ENCODE data around the gene PSME1.
A peak's percentile ranks its signal among the peaks of the same experiment; 100 is the strongest.

PSME1 gene

DNA sequence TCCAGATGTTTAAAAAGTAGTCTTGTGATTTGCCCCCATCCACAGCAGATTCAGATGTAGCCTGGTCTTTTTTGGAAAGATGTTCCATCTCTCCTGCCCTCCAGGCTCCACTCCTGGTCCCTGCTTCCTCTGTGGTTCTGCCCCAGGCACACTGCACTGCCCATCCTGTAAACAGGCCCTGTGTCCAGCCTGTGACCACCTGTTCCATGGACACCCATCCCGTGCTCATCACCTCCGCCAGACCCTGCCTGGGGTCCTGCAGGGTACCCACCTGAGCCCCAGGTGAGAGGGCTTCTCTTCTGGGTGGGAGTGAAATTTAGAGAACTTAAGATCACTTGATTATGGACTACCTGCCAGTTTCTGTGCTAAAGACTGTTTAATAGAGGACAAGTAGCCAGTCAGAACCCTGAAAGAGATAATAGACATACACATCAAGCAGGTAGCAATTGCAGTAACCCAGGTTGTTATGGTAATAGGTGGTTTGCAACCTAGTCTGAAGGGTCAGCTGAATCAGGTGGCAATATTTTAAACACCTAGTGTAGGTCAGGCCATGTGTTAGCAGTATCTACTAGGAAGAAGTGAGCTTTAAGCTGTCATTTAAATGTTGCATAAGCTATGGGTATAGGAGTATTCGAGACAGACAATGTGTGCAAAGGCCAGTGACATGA lies 13.4 kb downstream of the PSME1 start:
- 0 out of 2 replicates have a peak, but pooled peaks cover 2% of the 10 kb centered on the region for H3F3A ChIP-seq (ENCODE audit: low read depth)
- H3K4me1 ChIP-seq (ENCODE audit: insufficient read depth, low read length, poor library complexity, severe bottlenecking) = peaks cover 30% of the 10 kb centered on the region
- H3K9me3 ChIP-seq (ENCODE audit: insufficient read depth, low read depth, low read length) = no peaks in the 10 kb centered on the region
- TF ChIP-seq, protein P1, sequence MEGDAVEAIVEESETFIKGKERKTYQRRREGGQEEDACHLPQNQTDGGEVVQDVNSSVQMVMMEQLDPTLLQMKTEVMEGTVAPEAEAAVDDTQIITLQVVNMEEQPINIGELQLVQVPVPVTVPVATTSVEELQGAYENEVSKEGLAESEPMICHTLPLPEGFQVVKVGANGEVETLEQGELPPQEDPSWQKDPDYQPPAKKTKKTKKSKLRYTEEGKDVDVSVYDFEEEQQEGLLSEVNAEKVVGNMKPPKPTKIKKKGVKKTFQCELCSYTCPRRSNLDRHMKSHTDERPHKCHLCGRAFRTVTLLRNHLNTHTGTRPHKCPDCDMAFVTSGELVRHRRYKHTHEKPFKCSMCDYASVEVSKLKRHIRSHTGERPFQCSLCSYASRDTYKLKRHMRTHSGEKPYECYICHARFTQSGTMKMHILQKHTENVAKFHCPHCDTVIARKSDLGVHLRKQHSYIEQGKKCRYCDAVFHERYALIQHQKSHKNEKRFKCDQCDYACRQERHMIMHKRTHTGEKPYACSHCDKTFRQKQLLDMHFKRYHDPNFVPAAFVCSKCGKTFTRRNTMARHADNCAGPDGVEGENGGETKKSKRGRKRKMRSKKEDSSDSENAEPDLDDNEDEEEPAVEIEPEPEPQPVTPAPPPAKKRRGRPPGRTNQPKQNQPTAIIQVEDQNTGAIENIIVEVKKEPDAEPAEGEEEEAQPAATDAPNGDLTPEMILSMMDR (conservative IDR thresholded peaks at IDR 0.05; ENCODE audit: low read length) = no peak
- TF ChIP-seq EZH2phosphoT487 (IDR thresholded peaks at IDR 0.05; ENCODE audit: borderline replicate concordance) = no peak
- H3K79me2 ChIP-seq (ENCODE audit: insufficient read depth, low read length) = peaks cover 59% of the 10 kb centered on the region
- H3K36me3 ChIP-seq (ENCODE audit: insufficient read depth, low read length) = peaks cover 27% of the 10 kb centered on the region; the same call in 1 of the 2 replicates
- H3K4me2 ChIP-seq (ENCODE audit: low read depth, low read length, poor library complexity, severe bottlenecking) = peak overlapping the region; percentile 19
- no peak overlapping the region for H3K4me3 ChIP-seq (ENCODE audit: low read length, poor library complexity, severe bottlenecking)
- peaks cover 29% of the 10 kb centered on the region for H4K20me1 ChIP-seq (ENCODE audit: insufficient read depth, low read length, poor library complexity, severe bottlenecking)
- H3K27me3 ChIP-seq (ENCODE audit: insufficient read depth, low read length, poor library complexity, severe bottlenecking) = no peaks in the 10 kb centered on the region
- no peak overlapping the region for H2AFZ ChIP-seq (ENCODE audit: low read length)
- no peaks in the 10 kb centered on the region for H3K9me2 ChIP-seq (replicated peaks; ENCODE audit: low read depth, low read length)
- H3K9ac ChIP-seq (ENCODE audit: low read depth, low read length, poor library complexity, severe bottlenecking) = no peak overlapping the region

DNA sequence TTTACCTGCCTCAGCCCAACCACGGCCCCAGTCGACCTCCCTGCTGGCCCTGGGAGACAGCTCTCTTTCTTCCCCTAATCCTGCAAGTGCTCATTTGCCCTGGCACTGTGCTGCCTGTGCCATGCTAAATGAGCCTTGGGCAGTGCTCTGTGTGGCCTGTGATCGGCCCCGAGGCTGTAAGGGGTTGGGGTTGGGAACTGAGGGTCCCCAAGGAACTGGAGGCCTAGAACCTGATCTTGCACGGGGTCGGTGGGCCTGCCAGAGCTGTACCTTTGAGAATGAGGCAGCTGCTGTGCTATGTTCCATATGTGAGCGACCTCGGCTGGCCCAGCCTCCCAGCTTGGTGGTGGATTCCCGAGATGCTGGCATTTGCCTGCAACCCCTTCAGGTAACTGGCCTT lies 14.1 kb downstream of the PSME1 start:
- no peaks in the 10 kb centered on the region for H3K9me2 ChIP-seq (replicated peaks; ENCODE audit: low read depth, low read length)
- peaks cover 33% of the 10 kb centered on the region; the same call in 1 of the 2 replicates for H3K36me3 ChIP-seq (ENCODE audit: insufficient read depth, low read length)
- H3F3A ChIP-seq (ENCODE audit: low read depth) = 0 out of 2 replicates have a peak, but pooled peaks cover 2% of the 10 kb centered on the region
- TF ChIP-seq, protein P1 (conservative IDR thresholded peaks at IDR 0.05; ENCODE audit: low read length) = no peak
- TF ChIP-seq EZH2phosphoT487 (IDR thresholded peaks at IDR 0.05; ENCODE audit: borderline replicate concordance) = no peak
- no peaks in the 10 kb centered on the region for H3K9me3 ChIP-seq (ENCODE audit: insufficient read depth, low read depth, low read length)
- peaks cover 25% of the 10 kb centered on the region for H3K4me1 ChIP-seq (ENCODE audit: insufficient read depth, low read length, poor library complexity, severe bottlenecking)
- peaks cover 53% of the 10 kb centered on the region for H3K79me2 ChIP-seq (ENCODE audit: insufficient read depth, low read length)
- H3K4me3 ChIP-seq (ENCODE audit: low read length, poor library complexity, severe bottlenecking) = no peak overlapping the region
- peaks cover 29% of the 10 kb centered on the region for H4K20me1 ChIP-seq (ENCODE audit: insufficient read depth, low read length, poor library complexity, severe bottlenecking)
- no peak overlapping the region for H3K4me2 ChIP-seq (ENCODE audit: low read depth, low read length, poor library complexity, severe bottlenecking)
- H3K27me3 ChIP-seq (ENCODE audit: insufficient read depth, low read length, poor library complexity, severe bottlenecking) = no peaks in the 10 kb centered on the region
- H2AFZ ChIP-seq (ENCODE audit: low read length) = no peak overlapping the region
- H3K9ac ChIP-seq (ENCODE audit: low read depth, low read length, poor library complexity, severe bottlenecking) = no peak overlapping the region

DNA sequence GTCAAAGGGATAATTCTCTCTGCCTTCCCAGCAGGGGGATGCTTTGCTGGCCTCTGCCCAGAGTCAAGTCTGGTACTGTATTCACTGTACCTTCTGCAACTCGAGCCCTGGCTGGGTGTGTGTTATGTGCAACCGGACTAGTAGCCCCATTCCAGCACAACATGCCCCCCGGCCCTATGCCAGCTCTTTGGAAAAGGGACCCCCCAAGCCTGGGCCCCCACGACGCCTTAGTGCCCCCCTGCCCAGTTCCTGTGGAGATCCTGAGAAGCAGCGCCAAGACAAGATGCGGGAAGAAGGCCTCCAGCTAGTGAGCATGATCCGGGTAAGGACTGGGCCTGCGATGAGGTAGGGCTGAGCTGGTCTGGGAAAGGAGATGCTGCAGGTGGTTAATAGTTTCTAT lies 14.6 kb downstream of the PSME1 start:
- Histone ChIP-seq H3K79me2 (ENCODE audit: insufficient read depth, low read length) (peaks cover 48% of the 10 kb centered on the region), H3K9me2 (replicated peaks; ENCODE audit: low read depth, low read length) (no peaks in the 10 kb centered on the region), H3K9ac (ENCODE audit: low read depth, low read length, poor library complexity, severe bottlenecking) (no peak overlapping the region), H2AFZ (ENCODE audit: low read length) (no peak overlapping the region), H3K27me3 (ENCODE audit: insufficient read depth, low read length, poor library complexity, severe bottlenecking) (no peaks in the 10 kb centered on the region), H3F3A (ENCODE audit: low read depth) (0 out of 2 replicates have a peak, but pooled peaks cover 2% of the 10 kb centered on the region), H3K4me2 (ENCODE audit: low read depth, low read length, poor library complexity, severe bottlenecking) (no peak overlapping the region), H3K4me1 (ENCODE audit: insufficient read depth, low read length, poor library complexity, severe bottlenecking) (peaks cover 20% of the 10 kb centered on the region), H3K36me3 (ENCODE audit: insufficient read depth, low read length) (peaks cover 38% of the 10 kb centered on the region; the same call in 1 of the 2 replicates), H3K4me3 (ENCODE audit: low read length, poor library complexity, severe bottlenecking) (no peak overlapping the region), H3K9me3 (ENCODE audit: insufficient read depth, low read depth, low read length) (no peaks in the 10 kb centered on the region), H4K20me1 (ENCODE audit: insufficient read depth, low read length, poor library complexity, severe bottlenecking) (peaks cover 26% of the 10 kb centered on the region)
- no peak for TF ChIP-seq EZH2phosphoT487 (IDR thresholded peaks at IDR 0.05; ENCODE audit: borderline replicate concordance)
- TF ChIP-seq, protein P1 (conservative IDR thresholded peaks at IDR 0.05; ENCODE audit: low read length) = no peak

Data from Loucy (cell line).